A549 (cell line): Measurements from ENCODE around the gene MADD. TPM values are rescaled to one million over a fixed set of nuclear protein-coding genes. Genes with fewer than 3 reads are reported as not detected.

ENCODE experiments used
- ATAC-seq, 2 experiments: fragments of 200-7000 bp in 1 of 2; fragments of >200 bp in 1 of 2; cut with Nextera tagmentation in 1 of 2; cut with Tn5 transposase in 1 of 2; 3 replicates each; pipeline versions ENCODE4 v1.8.0 to v1.9.1; 2018 to 2020; ENCODE audit warnings: mild to moderate bottlenecking in 1 of 2, moderate library complexity in 1 of 2
- CTCF ChIA-PET: fragments of 300-600 bp; sonication (Branson Sonifier 250); formaldehyde crosslinking; extraction: SDS; loops from one replicate; lab custom pipeline; 2021; ENCODE audit warnings: antibody characterized with exemption, inconsistent platforms; lab: Yijun Ruan, JAX
- POLR2A ChIA-PET: fragments of 350-600 bp; formaldehyde crosslinking; extraction: SDS; loops from one replicate; lab custom pipeline; 2021; ENCODE audit warnings: antibody characterized with exemption, inconsistent platforms; lab: Yijun Ruan, JAX
- DNase-seq, 2 experiments: peaks; one replicate each; pipeline versions ENCODE4 v3.0.0 to v3.0.0-alpha.2; 2011 to 2016; ENCODE audit warnings: low read depth in 1 of 2, low spot score in 1 of 2
- FAIRE-seq: peaks from 2 replicates; lab custom pipeline; 2011; peaks lifted over from hg19 to GRCh38; lab: Jason Lieb, UNC
- H3K27ac ChIP-seq, 2 experiments: fragments of >200 bp; sonication (Bioruptor Twin); formaldehyde crosslinking; 3 replicates each; pipeline ENCODE4 v1.5.1; 2016 to 2017
- H3K4me1 ChIP-seq: fragments of >200 bp; sonication (Bioruptor Twin); formaldehyde crosslinking; 3 replicates; pipeline ENCODE4 v1.6.1; 2016
- H3K4me2 ChIP-seq: fragments of >200 bp; sonication (Bioruptor Twin); formaldehyde crosslinking; 3 replicates; pipeline ENCODE4 v1.6.1; 2016
- H3K4me3 ChIP-seq: fragments of >200 bp; sonication (Bioruptor Twin); formaldehyde crosslinking; 3 replicates; pipeline ENCODE4 v1.5.1; 2016
- H3K9me3 ChIP-seq: fragments of >200 bp; sonication (Bioruptor Twin); formaldehyde crosslinking; 3 replicates; pipeline ENCODE4 v1.6.1; 2016
- CBX8 ChIP-seq: fragments of 200-600 bp; sonication (generic); IDR thresholded peaks from 2 replicates; pipeline ENCODE4 v1.6.1; 2016
- CHD2 ChIP-seq: fragments of 150-350 bp; IDR thresholded peaks from 2 replicates; pipeline ENCODE4 v1.6.1; 2014; ENCODE audit warnings: low read length; ENCODE audit not compliant: partially characterized antibody
- CTCF ChIP-seq: fragments of >200 bp; sonication (Bioruptor Twin); formaldehyde crosslinking; IDR thresholded peaks from 3 replicates; pipeline ENCODE4 v1.5.1; 2016
- EHF ChIP-seq: fragments of 250-450 bp; sonication (Bioruptor Pico); IDR thresholded peaks from 2 replicates; pipeline ENCODE4 v1.5.0; 2020; ENCODE audit warnings: mild to moderate bottlenecking
- ELK1 ChIP-seq: fragments of 150-350 bp; IDR thresholded peaks from 2 replicates; pipeline ENCODE4 v1.6.1; 2014; ENCODE audit warnings: low read depth, mild to moderate bottlenecking, low read length
- ESRRA ChIP-seq: fragments of 150-350 bp; IDR thresholded peaks from 2 replicates; pipeline ENCODE4 v1.6.1; 2014; ENCODE audit warnings: mild to moderate bottlenecking, low read length, borderline replicate concordance
- FOSB ChIP-seq: fragments of 250-450 bp; sonication (Bioruptor Pico); IDR thresholded peaks from 2 replicates; pipeline ENCODE4 v1.5.0; 2020; ENCODE audit warnings: mild to moderate bottlenecking, moderate library complexity
- FOXS1 ChIP-seq: fragments of 250-450 bp; sonication (Bioruptor Pico); IDR thresholded peaks from 2 replicates; pipeline ENCODE4 v1.5.0; 2020; ENCODE audit warnings: mild to moderate bottlenecking, moderate library complexity
- HOXA7 ChIP-seq: fragments of 250-450 bp; sonication (Bioruptor Pico); IDR thresholded peaks from 2 replicates; pipeline ENCODE4 v1.5.0; 2020; ENCODE audit warnings: mild to moderate bottlenecking, moderate library complexity
- JUN ChIP-seq, 2 experiments: fragments of >200 bp; sonication (Bioruptor Twin); formaldehyde crosslinking; IDR thresholded peaks; 2 replicates in 1 of 2; 3 replicates in 1 of 2; pipeline ENCODE4 v1.6.1; 2016 to 2017
- KDM1A ChIP-seq: fragments of 200-600 bp; sonication (generic); IDR thresholded peaks from 2 replicates; pipeline ENCODE4 v1.6.1; 2016; ENCODE audit warnings: low read depth, mild to moderate bottlenecking
- MAFK ChIP-seq: fragments of 450-650 bp; IDR thresholded peaks from 2 replicates; pipeline ENCODE4 v1.6.1; 2014; ENCODE audit not compliant: partially characterized antibody
- NFE2L2 ChIP-seq: fragments of 150-350 bp; conservative IDR thresholded peaks from 2 replicates; pipeline ENCODE4 v1.6.1; 2014; ENCODE audit warnings: low read length
- PBX3 ChIP-seq: IDR thresholded peaks from 2 replicates; pipeline ENCODE4 v1.6.1; 2012
- POLR2A ChIP-seq: IDR thresholded peaks from 2 replicates; pipeline ENCODE4 v1.6.1; 2012; ENCODE audit warnings: mild to moderate bottlenecking, low read length
- RCOR1 ChIP-seq: fragments of 150-350 bp; IDR thresholded peaks from 2 replicates; pipeline ENCODE4 v1.6.1; 2014; ENCODE audit warnings: antibody characterized with exemption, low read length, low read depth
- TP53 ChIP-seq: fragments of 250-450 bp; sonication (Bioruptor Pico); IDR thresholded peaks from 2 replicates; pipeline ENCODE4 v1.5.0; 2021; ENCODE audit warnings: mild to moderate bottlenecking, moderate library complexity
- ZFP36 ChIP-seq: fragments of 450-650 bp; IDR thresholded peaks from 2 replicates; pipeline ENCODE4 v1.6.1; 2014; ENCODE audit warnings: borderline replicate concordance; ENCODE audit not compliant: partially characterized antibody
- WGBS: methylation state at CpG from one replicate; pipeline ENCODE4 v1.1.6; 2017; ENCODE audit errors: missing lambda C conversion rate; 5-methylcytosine and 5-hydroxymethylcytosine counted together
- polyA plus RNA-seq, 4 experiments: library from polyadenylated mRNA; depleted of rRNA in 3 of 4; stranded (reverse); fragments of >200 nt; fragmentation: RNase III in 1 of 4; extraction: RNeasy Plus Mini Kit Qiagen cat#74134 plus additional on column Dnase treatment in 1 of 4; gene quantifications; 2 replicates in 3 of 4; 3 replicates in 1 of 4; pipeline ENCODE4 v1.2.3, GENCODE V29; 2011 to 2017

MADD gene
- polyA plus RNA-seq, 2 of the 4 experiments (the other 2 are of a cell fraction): 16.7 to 25.2 TPM

GRCh38 chr11:47351156-47352126, 81.5 kb downstream of the MADD start:
- no peak for DNase-seq
- H3K27ac ChIP-seq: no peak overlapping the region
- no peak for FAIRE-seq
- no peak overlapping the region for H3K4me3 ChIP-seq
- ChIA-PET CTCF (interaction anchor here (0.5 to 4.3 kb wide), 11 partner anchors 18 to 191 kb away, joined by 3 to 21 read pairs (median 3); partner anchors contain the start of genes ARFGAP2 and NR1H3), POLR2A (no interaction called here)
- H3K4me1 ChIP-seq: peaks cover 4% of the 10 kb centered on the region; the same call in 1 of the 3 replicates
- H3K4me2 ChIP-seq: no peak overlapping the region
- 80% methylated on average over 28 of the region's 29 CpGs for WGBS
- H3K9me3 ChIP-seq: no peaks in the 10 kb centered on the region
- TF ChIP-seq EHF (no peak), ZFP36 (peak; percentile 23), ELK1 (no peak), POLR2A (no peak)
- ATAC-seq: no peak

GRCh38 chr11:47352556-47352955, 82.6 kb downstream of the MADD start, which contains the start of gene MYBPC3:
MYBPC3 (minus strand) TSS chr11:47352702; CDS start chr11:47352647, 55 bp downstream.
- Histone ChIP-seq H3K4me2 (no peak within 1 kb of the TSS), H3K9me3 (no peaks in the 10 kb centered on the region), H3K4me1 (peaks cover 4% of the 10 kb centered on the region; the same call in 1 of the 3 replicates), H3K27ac (no peak within 1 kb of the TSS), H3K4me3 (no peak within 1 kb of the TSS)
- 86% methylated on average over 4 of the region's 5 CpGs for WGBS
- ChIA-PET POLR2A (no interaction called here), CTCF (interaction anchor here (0.9 to 4.0 kb wide), 3 partner anchors 93 to 172 kb away, joined by 3 to 44 read pairs (median 4); partner anchors contain the start of gene NR1H3)
- no peak for TF ChIP-seq FOXS1 (CRISPR knock-in tag)
- TF ChIP-seq JUN (IDR thresholded peaks at IDR 0.05): no peak
- no peak for TF ChIP-seq MAFK
- no peak for TF ChIP-seq CTCF
- no peak for TF ChIP-seq KDM1A
- no peak for TF ChIP-seq CBX8
- TF ChIP-seq EHF: no peak
- no peak for TF ChIP-seq HOXA7 (CRISPR knock-in tag)
- TF ChIP-seq ELK1: no peak
- TF ChIP-seq FOSB (CRISPR knock-in tag): no peak
- TF ChIP-seq RCOR1: no peak
- FAIRE-seq (no peak), ATAC-seq (no peak), DNase-seq (no peak)

GRCh38 chr11:47353978-47354774, 84.2 kb downstream of the MADD start:
- ATAC-seq (no peak), DNase-seq (no peak), FAIRE-seq (no peak)
- CTCF ChIA-PET: interaction anchor here (0.5 to 4.0 kb wide), 27 partner anchors 10 to 499 kb away, joined by 3 to 50 read pairs (median 5); partner anchors contain the start of genes ACP2, ARFGAP2, DDB2 and MADD
- Histone ChIP-seq H3K4me2 (peak overlapping the region; percentile 85), H3K4me1 (peaks cover 4% of the 10 kb centered on the region; the same call in 1 of the 3 replicates), H3K27ac (peak overlapping the region; percentile 90 to 97; a peak in 4 of 6 replicates), H3K4me3 (0 out of 3 replicates have a peak overlapping the region, but pooled peaks have one; percentile 43), H3K9me3 (no peaks in the 10 kb centered on the region)
- POLR2A ChIA-PET: interaction anchor here (1.1 to 1.2 kb wide), 3 partner anchors 17 to 120 kb away, joined by 4 to 6 read pairs (median 6); partner anchors contain the start of gene MADD
- no peak for TF ChIP-seq PBX3
- TF ChIP-seq FOXS1 (CRISPR knock-in tag): no peak
- no peak for TF ChIP-seq FOSB (CRISPR knock-in tag)
- TF ChIP-seq HOXA7 (CRISPR knock-in tag): no peak
- TF ChIP-seq ESRRA: peak; percentile 61; the same call in 1 of the 2 replicates
- no peak for TF ChIP-seq TP53 (CRISPR knock-in tag)
- no peak for TF ChIP-seq CHD2
- TF ChIP-seq NFE2L2: no peak
- WGBS: 95% methylated on average over 15 of the region's 15 CpGs
